SJSA1 (cell line): ENCODE measurements around the gene DDIT3. TPM values are rescaled to one million over a fixed set of nuclear protein-coding genes. Genes with fewer than 3 reads are reported as not detected.
"Not testable (repeated sequence)": the region's sequence is repeated elsewhere in the genome, so short reads cannot be mapped to it uniquely, and the experiment has no call there.

Experiments
- DNase-seq, 2 experiments: peaks; one replicate each; pipeline ENCODE4 v3.0.0-alpha.2; 2015 to 2020; ENCODE audit warnings: low spot score in 2 of 2, low read depth in 1 of 2
- H3K27ac ChIP-seq: fragments of 250-450 bp; sonication (Bioruptor Pico); 2 replicates; pipeline ENCODE4 v1.5.1; 2020; ENCODE audit warnings: mild to moderate bottlenecking, moderate library complexity
- H3K27me3 ChIP-seq: fragments of 250-450 bp; sonication (Bioruptor Pico); replicated peaks from 2 replicates; pipeline ENCODE4 v1.5.1; 2020; ENCODE audit warnings: mild to moderate bottlenecking, moderate library complexity
- H3K36me3 ChIP-seq: fragments of 250-450 bp; sonication (Bioruptor Pico); 2 replicates; pipeline ENCODE4 v1.5.1; 2020; ENCODE audit warnings: mild to moderate bottlenecking
- H3K4me1 ChIP-seq: fragments of 250-450 bp; sonication (Bioruptor Pico); replicated peaks from 2 replicates; pipeline ENCODE4 v1.6.1; 2021; ENCODE audit warnings: mild to moderate bottlenecking
- H3K4me3 ChIP-seq: fragments of 250-450 bp; sonication (Bioruptor Pico); 2 replicates; pipeline ENCODE4 v1.5.1; 2020; ENCODE audit warnings: mild to moderate bottlenecking
- H3K9me3 ChIP-seq: fragments of 250-450 bp; sonication (Bioruptor Pico); replicated peaks from 2 replicates; pipeline ENCODE4 v1.5.1; 2020; ENCODE audit warnings: mild to moderate bottlenecking
- total RNA-seq: library from RNA; depleted of rRNA; stranded (reverse); fragments of >200 nt; shearing (Covaris generic); gene quantifications from 2 replicates; pipeline ENCODE4 v1.2.3, GENCODE V29; 2014

DDIT3 gene
- total RNA-seq, 1 experiment from 2014 or later, result 686 TPM

DNA sequence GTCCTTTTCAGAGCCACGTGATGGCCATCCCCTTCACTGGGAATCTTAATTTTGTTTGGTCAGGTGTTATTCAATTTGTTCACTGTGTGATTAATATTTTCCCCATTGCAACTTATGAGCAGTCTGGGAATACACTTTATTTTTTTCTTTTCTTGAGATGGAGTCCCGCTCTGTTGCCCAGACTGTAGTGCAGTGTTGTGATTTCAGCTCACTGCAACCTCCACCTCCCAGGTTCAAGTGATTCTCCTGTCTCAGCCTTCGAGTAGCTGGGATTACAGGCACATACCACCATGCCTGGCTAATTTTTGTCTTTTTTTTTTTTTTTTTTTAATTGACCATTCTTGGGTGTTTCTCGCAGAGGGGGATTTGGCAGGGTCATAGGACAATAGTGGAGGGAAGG, 13.8 kb downstream of the DDIT3 start:
- peak in 1 of 2 experiments; percentile 75 for DNase-seq
- H3K9me3 ChIP-seq, H3K27me3 ChIP-seq, H3K27ac ChIP-seq, H3K4me1 ChIP-seq, H3K4me3 ChIP-seq: not testable (repeated sequence)
- peaks cover 90% of the 10 kb centered on the region for H3K36me3 ChIP-seq

GRCh38 chr12:57502311-57502969, 17.9 kb downstream of the DDIT3 start:
- DNase-seq, result peak in 1 of 2 experiments; percentile 91
- H3K27ac ChIP-seq, H3K27me3 ChIP-seq, H3K9me3 ChIP-seq, H3K4me1 ChIP-seq, H3K4me3 ChIP-seq: not testable (repeated sequence)
- H3K36me3 ChIP-seq, result peaks cover 93% of the 10 kb centered on the region

- H3K4me1 ChIP-seq, result no peaks in the 10 kb centered on the region
- no peaks in the 10 kb centered on the region for H3K27me3 ChIP-seq
- H3K9me3 ChIP-seq, result peaks cover 11% of the 10 kb centered on the region; the same call in 1 of the 2 replicates
- DNase-seq, result peak in 1 of 2 experiments; percentile 94
- H3K36me3 ChIP-seq, result peaks cover 99% of the 10 kb centered on the region
- H3K27ac ChIP-seq, result no peak overlapping the region
- H3K4me3 ChIP-seq, result no peak overlapping the region
Observed at GRCh38 chr12:57500213-57500612, 20.1 kb downstream of the DDIT3 start.

DNA sequence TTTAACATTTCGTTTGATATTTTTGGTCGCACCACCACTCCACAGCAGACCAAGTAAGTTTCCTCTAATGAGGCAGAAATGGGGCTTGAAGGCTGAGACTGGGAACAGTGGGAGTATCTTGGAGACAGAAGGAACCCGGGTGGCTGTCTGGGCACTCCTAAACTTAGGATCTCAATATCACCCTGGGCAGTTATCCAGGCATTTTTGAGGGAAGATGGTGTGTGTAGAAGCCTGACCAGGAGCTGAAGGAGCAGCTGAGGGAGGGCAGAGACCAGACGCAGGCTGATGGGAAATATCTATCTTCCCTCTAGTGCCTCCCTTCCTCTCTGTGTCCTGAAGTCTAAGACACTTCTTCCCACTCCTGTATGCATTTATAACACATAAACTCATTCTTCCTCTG, 21.7 kb downstream of the DDIT3 start:
- no peaks in the 10 kb centered on the region for H3K27me3 ChIP-seq
- H3K27ac ChIP-seq, result no peak overlapping the region
- peaks cover 11% of the 10 kb centered on the region; the same call in 1 of the 2 replicates for H3K9me3 ChIP-seq
- H3K4me3 ChIP-seq, result no peak overlapping the region
- peaks cover 97% of the 10 kb centered on the region for H3K36me3 ChIP-seq
- DNase-seq, result no peak
- no peaks in the 10 kb centered on the region for H3K4me1 ChIP-seq

DNA sequence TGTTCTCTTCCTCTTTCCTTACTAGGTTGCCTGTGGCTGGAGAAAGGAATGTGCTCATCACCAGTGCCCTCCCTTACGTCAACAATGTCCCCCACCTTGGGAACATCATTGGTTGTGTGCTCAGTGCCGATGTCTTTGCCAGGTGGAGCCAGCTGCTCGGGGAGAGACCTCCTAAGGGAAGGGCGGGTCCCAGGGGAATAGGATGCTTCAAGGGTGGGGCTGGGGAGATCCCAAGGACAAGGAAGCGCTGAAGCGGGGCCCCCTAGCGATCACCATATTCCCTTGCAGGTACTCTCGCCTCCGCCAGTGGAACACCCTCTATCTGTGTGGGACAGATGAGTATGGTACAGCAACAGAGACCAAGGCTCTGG, 22.2 kb downstream of the DDIT3 start:
- Histone ChIP-seq H3K36me3 (peaks cover 92% of the 10 kb centered on the region), H3K4me3 (no peak overlapping the region), H3K4me1 (no peaks in the 10 kb centered on the region), H3K27me3 (no peaks in the 10 kb centered on the region), H3K27ac (no peak overlapping the region), H3K9me3 (peaks cover 11% of the 10 kb centered on the region; the same call in 1 of the 2 replicates)
- DNase-seq, result peak in 1 of 2 experiments; percentile 98

GRCh38 chr12:57497223-57498131, 22.8 kb downstream of the DDIT3 start:
- H3K9me3 ChIP-seq, result peaks cover 11% of the 10 kb centered on the region; the same call in 1 of the 2 replicates
- peak in 1 of 2 experiments; percentile 86 for DNase-seq
- no peak overlapping the region for H3K27ac ChIP-seq
- H3K4me3 ChIP-seq, result no peak overlapping the region
- peaks cover 92% of the 10 kb centered on the region for H3K36me3 ChIP-seq
- H3K27me3 ChIP-seq, result no peaks in the 10 kb centered on the region
- H3K4me1 ChIP-seq, result no peaks in the 10 kb centered on the region

- peaks cover 11% of the 10 kb centered on the region; the same call in 1 of the 2 replicates for H3K9me3 ChIP-seq
- H3K27ac ChIP-seq, result no peak overlapping the region
- no peaks in the 10 kb centered on the region for H3K4me1 ChIP-seq
- H3K4me3 ChIP-seq, result no peak overlapping the region
- no peaks in the 10 kb centered on the region for H3K27me3 ChIP-seq
- peak in 1 of 2 experiments; percentile 76 for DNase-seq
- peaks cover 92% of the 10 kb centered on the region for H3K36me3 ChIP-seq
Observed at GRCh38 chr12:57496822-57497221, 23.5 kb downstream of the DDIT3 start.

GRCh38 chr12:57495051-57495701, 25.1 kb downstream of the DDIT3 start:
- H3K27ac ChIP-seq, H3K4me3 ChIP-seq, H3K27me3 ChIP-seq, H3K4me1 ChIP-seq, H3K9me3 ChIP-seq: not testable (repeated sequence)
- H3K36me3 ChIP-seq, result peaks cover 91% of the 10 kb centered on the region
- peak in 1 of 2 experiments; percentile 94 for DNase-seq

DNA sequence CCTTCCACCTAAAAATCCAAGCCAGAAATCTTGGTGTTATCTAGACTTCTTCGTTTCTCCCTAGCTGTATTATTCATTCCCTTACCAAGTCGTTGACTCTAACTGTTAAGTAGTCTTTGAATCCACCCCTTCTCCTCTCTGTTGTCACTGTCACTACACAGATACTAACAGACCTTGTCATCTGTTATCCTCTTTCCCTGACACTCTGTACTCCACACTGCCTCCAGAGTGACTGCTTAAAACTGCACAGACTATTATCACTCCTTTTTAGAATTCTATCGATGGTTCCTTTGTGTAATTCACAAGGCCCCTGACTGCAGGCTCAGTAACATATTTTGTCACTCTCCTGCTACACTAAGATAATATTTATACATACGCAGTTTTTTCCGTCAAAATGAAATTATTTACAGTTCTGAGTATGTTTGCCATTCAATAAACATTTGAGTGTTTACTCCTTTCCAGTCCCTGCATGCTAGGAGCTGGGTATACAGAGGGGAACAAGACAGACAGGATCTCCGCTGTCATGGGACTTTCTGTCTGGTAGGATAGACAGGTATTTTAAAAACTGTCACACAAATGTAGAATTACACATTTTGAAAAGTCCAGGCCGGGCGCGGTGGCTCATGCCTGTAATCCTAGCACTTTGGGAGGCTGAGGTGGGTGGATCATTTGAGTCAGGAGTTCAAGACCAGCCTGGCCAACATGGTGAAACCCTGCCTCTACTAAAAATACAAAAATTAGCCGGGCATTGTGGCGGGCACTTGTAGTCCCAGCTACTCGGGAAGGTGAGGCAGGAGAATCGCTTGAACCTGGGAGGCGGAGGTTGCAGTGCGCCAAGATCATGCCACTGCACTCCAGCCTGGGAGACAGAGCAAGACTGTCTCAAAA, 28.7 kb downstream of the DDIT3 start:
- H3K4me3 ChIP-seq, result no peak overlapping the region
- DNase-seq, result peak; percentile 90 to 92
- peaks cover 19% of the 10 kb centered on the region for H3K4me1 ChIP-seq
- no peak overlapping the region for H3K27ac ChIP-seq
- no peaks in the 10 kb centered on the region for H3K27me3 ChIP-seq
- H3K9me3 ChIP-seq, result peaks cover 3% of the 10 kb centered on the region; the same call in 1 of the 2 replicates
- H3K36me3 ChIP-seq, result peaks cover 78% of the 10 kb centered on the region

DNA sequence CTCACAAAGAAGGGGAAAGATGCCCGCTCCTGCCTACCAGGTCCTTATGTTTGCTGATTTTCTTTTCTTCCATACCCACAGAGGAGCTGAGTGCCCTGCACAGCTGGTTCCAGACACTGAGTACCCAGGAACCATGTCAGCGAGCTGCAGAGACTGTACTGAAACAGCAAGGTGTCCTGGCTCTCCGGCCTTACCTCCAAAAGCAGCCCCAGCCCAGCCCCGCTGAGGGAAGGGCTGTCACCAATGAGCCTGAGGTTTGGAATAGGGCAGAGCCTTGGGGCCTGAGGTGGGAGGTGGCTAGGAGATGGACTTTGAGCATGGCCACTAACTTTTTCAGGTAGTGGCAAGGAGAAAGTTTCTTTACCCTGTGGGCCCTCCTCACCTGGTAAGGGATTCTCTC, 30.2 kb downstream of the DDIT3 start:
- H3K4me1 ChIP-seq, result peaks cover 19% of the 10 kb centered on the region
- H3K4me3 ChIP-seq, result no peak overlapping the region
- peaks cover 65% of the 10 kb centered on the region for H3K36me3 ChIP-seq
- H3K9me3 ChIP-seq, result peaks cover 3% of the 10 kb centered on the region; the same call in 1 of the 2 replicates
- DNase-seq, result peak in 1 of 2 experiments; percentile 95
- H3K27ac ChIP-seq, result no peak overlapping the region
- H3K27me3 ChIP-seq, result no peaks in the 10 kb centered on the region

DNA sequence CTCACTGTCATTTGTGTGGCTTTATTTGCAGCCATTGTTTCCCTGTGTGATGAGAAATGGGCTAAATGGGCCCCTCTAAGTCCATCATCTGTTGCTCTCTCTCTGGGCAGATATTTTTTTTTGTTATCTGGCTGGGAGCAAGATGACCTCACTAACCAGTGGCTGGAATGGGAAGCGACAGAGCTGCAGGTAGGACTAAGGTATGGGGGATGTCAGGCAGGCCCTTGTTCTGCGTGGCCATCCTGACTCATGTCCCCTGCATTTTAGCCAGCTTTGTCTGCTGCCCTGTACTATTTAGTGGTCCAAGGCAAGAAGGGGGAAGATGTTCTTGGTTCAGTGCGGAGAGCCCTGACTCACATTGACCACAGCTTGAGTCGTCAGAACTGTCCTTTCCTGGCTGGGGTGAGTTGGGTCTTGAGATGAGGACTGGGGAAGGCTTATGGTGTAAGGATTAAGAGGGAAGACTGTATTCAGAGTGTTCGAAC, 31.1 kb downstream of the DDIT3 start:
- peaks cover 24% of the 10 kb centered on the region for H3K4me1 ChIP-seq
- DNase-seq, result peak in 1 of 2 experiments; percentile 93
- no peak overlapping the region for H3K27ac ChIP-seq
- no peaks in the 10 kb centered on the region for H3K27me3 ChIP-seq
- H3K4me3 ChIP-seq, result peak overlapping the region; percentile 67
- H3K9me3 ChIP-seq, result peaks cover 3% of the 10 kb centered on the region; the same call in 1 of the 2 replicates
- peaks cover 56% of the 10 kb centered on the region for H3K36me3 ChIP-seq

DNA sequence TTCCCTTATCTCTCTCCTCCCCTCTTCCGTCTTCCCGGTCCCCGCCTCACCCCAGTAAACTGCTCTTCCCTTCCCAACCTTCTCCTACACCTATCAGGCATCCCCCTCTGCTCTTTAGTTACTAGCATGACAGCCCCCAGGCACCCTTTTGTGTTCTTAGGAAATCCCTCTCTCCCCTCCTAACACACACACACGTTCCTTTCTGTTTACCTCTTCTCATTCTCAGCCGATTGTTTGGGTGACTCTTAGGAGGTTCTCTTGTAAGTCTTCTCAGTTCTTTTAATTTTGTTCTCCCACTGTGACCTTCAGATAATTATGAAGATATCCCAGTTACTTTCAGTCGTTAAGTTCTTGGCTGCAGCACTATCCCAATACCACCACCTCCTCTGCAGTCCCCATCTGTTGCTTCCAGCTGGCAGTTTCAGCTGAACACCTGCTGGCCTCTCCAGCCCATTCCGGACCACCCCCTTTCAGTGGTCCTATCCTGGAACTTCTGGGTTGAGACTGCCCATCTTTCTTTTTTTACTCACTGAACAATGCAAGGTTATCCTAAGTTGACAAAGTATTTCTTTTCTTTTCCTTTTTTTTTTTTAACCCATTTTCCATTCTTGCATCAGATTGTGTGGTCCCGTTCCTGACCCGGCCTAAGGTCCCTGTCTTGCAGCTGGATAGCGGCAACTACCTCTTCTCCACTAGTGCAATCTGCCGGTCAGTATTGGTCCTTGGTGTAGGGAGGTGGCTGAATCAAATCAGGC, 31.7 kb downstream of the DDIT3 start:
- H3K4me1 ChIP-seq, result peaks cover 30% of the 10 kb centered on the region
- no peaks in the 10 kb centered on the region for H3K27me3 ChIP-seq
- peaks cover 3% of the 10 kb centered on the region; the same call in 1 of the 2 replicates for H3K9me3 ChIP-seq
- H3K27ac ChIP-seq, result peak overlapping the region; percentile 50
- H3K4me3 ChIP-seq, result peak overlapping the region; percentile 67
- peak in 1 of 2 experiments; percentile 93 for DNase-seq
- peaks cover 51% of the 10 kb centered on the region for H3K36me3 ChIP-seq
